GM18505 (cell line): ENCODE results near the gene SLC25A34.
"Not testable (repeated sequence)": the region's sequence is repeated elsewhere in the genome, so short reads cannot be mapped to it uniquely, and the experiment has no call there.

Source experiments
- ATAC-seq: cut with Tn5 transposase; IDR thresholded peaks from one replicate; pipeline ENCODE4 v1.9.1; 2021; ENCODE audit not compliant: unreplicated experiment
- POLR2A ChIP-seq: IDR thresholded peaks from 4 replicates; pipeline ENCODE4 v1.6.1; 2011; ENCODE audit warnings: borderline replicate concordance; ENCODE audit not compliant: insufficient read depth, insufficient read length; ENCODE audit errors: extremely low read depth

SLC25A34 gene

DNA sequence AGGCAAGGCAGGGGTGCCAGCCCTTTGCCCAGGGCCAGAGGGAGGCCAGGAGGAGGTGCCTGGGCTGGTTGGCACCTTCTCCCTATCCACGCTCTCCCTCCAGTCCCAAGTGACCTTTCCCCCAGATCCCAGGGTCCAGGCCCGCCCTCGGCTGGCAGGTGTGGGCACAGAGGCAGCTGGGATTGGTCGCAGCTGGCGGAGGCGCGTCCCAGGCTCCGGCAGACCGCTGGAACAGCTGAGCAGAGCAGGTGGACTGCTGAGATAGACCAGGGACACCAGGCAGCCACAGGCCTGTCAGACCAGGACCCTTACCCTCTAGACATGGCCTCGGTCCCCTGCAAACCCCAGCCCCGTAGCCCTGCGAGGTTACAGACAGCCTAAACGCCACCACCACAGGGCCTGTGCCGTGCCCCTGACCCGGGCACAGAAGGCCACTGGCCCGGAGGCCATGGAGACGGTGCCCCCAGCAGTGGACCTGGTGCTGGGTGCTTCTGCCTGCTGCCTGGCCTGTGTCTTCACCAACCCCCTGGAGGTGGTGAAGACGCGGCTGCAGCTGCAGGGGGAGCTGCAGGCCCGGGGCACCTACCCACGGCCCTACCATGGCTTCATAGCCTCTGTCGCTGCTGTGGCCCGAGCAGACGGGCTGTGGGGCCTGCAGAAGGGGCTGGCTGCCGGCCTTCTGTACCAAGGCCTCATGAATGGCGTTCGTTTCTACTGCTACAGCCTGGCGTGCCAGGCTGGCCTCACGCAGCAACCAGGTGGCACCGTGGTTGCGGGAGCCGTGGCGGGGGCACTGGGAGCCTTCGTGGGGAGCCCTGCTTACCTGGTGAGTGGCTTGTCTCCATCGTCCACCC is at the start of gene SLC25A34:
TSS of gene SLC25A34 (plus strand) at position 221 of the 854 bp plus-strand sequence. CDS start at position 449, 228 bp downstream.
- TF ChIP-seq POLR2A: no peak
- no peak for ATAC-seq

DNA sequence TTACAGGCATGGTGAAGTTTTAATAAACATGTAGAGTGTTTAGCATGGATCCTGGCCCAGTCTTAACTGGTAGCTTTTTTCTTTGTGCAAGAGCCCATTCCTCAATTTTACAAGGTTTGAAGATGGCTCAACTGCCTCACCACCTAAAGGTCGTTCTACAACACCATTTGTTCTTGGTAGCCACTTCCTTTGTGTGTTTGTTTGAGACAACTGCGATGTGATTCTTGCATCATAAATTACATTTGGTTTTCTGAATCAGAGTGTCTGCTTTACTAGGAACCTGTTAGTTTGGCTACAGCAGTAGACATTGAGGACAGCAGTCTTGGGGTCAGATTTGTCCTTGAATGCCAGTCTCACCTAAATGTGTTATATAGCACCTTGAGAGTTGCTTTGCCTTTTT is 48.6 kb upstream of the SLC25A34 start:
- TF ChIP-seq POLR2A: no peak
- ATAC-seq: no peak

- no peak for ATAC-seq
- TF ChIP-seq POLR2A: no peak
Measured at GRCh38 chr1:15690317-15690716, 45.7 kb upstream of the SLC25A34 start.

DNA sequence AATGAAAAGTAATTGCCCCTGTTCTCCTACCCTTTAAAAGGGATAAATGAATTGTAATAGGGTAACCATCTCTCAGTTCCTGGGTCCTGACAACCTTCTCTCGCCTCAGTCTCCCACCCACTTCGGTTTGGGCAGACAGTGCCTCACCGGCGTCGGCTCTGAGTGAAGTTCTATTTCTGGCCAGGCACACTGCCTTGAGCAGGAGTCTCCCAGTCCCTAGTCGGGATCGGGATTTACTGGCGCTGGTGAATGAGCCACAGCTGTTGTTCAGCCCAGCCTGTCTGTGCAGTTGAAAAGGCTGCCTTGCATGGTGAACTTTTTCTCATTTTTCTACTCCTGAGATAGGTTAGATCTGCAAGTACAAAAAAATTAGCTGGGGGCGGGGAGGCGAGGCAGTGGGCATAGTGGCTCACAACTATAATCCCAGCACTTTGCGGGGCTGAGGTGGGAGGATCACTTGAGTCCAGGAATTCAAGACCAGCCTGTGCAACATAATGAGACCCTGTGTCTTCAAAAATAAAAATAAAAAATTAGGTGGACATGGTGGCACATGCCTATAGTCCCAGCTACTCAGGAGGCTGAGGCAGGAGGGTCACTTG is 44.5 kb upstream of the SLC25A34 start:
- no peak for ATAC-seq
- no peak for TF ChIP-seq POLR2A

DNA sequence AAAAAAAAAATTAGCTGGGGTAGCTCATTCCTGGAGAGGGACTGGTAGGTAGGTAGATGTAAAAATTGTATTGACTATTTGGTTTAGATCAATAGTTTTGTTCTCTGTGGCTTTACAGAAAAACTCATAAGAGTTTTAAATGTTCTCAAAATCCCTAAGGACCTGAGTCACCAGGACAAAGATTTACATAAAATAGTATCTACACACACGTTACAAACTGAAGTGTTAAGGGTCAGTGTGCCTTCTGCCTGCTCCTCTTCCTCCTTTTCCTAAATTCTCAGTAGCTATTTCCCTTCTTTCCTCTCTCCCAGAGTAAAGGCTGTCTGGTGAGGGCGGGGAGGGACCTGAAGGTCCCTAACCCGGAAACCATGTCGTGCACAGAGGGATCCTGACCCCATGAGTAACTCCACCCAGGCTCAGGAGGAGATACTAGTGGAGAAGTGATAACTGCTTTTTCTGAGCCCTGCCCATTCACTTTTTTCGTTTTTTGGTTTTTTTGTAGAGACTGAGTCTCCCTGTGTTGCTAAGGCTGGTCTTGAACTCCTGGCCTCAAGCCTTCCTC is 43.9 kb upstream of the SLC25A34 start:
- TF ChIP-seq POLR2A: no peak
- ATAC-seq: no peak

DNA sequence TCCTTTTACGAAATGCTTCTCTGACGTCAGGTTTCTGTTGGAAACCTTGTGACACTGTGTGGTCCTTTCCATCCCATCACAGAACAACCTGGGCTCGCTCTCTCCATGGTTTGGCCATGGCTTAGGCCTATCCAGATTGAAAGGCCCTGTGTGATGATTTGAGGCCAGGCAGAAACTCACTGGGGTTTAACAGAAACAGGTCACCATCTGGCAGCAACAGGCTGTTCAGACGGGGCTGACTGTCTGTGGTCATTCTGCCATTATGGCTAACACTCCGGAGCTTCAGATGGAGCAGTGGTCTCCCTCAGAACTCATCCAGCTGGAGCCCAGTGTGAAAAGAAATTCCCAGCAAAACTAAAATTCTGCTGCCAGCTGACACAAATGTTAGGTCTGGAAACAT is 42.7 kb upstream of the SLC25A34 start:
- ATAC-seq: no peak

DNA sequence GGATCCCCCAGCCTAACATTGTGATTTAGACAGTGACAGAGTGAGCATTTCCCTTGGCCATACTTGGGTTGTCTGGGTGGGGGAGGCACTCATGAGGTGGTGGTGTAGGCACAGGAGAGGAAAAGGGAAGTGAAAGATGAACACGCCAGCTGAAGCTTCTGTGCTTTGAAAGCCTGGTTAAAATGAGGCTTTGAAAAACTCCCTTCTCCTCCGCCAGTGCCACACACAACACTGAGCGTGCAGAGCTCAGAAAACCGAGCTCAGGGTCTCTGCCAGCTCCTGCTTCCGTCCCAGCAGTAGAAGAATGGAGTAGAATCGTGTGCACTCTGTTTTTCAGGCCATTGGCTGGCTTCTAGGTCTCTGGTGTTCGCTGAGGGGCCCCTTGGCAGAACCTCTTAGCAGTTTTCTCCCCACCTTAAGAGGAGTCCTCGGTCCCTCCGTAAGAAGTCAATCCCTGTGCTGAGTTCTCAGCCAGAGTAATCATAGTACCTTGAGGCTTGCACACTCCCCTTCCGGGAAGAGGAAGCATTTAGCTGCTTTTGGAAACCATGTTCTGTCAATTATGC is 39.0 kb upstream of the SLC25A34 start:
- TF ChIP-seq POLR2A: peak; percentile 69
- peak; percentile 86 for ATAC-seq

More for the DNA sequence above, 42.7 kb upstream of the SLC25A34 start:
- TF ChIP-seq POLR2A: no peak

DNA sequence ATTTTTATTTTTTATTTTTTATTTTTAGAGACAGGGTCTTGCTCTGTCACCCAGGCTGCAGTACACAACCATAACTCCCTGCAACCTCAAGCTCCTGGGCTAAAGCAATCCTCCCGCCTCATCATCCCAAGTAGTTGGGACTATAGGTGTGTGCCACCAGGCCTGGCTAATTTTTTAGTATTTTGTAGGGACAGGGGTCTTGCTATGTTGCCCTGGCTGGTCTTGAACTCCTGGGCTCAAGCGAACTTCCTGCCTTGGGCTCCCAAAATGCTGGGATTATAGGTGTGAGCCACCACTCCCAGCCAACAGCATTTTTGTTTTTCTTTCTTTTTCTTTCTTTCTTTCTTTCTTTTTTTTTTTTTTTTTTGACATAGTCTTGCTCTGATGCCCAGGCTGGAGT is 37.9 kb upstream of the SLC25A34 start:
- TF ChIP-seq POLR2A: no peak
- ATAC-seq: no peak

- not testable (repeated sequence) for ATAC-seq
Measured at GRCh38 chr1:15699321-15699720, 36.7 kb upstream of the SLC25A34 start.

DNA sequence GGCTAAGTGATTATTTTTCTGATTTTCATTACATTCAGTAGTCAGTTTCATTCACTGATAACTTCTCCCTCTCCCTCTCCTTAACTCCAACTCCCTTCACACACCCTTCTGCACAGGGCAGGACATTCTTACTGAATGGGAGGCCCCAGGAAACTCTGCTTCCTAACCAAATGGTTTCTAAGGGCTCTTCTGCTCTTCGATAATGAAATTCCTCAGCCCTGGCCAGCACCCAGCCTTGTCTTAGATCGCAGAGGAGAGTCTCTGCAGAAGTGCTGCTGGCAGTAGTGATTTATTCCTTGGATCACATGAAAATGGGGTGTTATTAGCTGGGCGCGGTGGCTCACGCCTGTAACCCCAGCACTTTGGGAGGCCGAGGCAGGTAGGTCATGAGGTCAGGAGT is 35.5 kb upstream of the SLC25A34 start:
- ATAC-seq: no peak
- TF ChIP-seq POLR2A: no peak

DNA sequence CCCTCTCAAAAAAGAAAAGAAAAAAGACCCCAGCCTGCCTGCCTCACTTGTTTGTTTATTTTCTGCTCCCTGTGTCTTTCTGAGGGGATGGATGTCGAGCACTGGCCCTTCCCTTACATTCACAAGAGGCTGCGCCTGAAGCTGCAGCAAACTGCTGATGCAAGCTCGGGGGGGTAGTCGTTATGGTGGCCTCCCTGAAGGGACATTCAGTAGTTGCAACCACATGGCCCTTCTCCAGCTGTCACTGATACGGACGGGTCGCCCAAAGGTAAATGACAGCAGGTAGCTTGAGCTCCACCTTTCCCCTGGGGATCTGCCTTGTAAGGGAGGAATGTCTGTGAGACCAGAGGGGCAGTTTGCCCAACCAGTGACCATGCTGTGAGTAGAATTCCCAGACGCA is 34.3 kb upstream of the SLC25A34 start:
- no peak for TF ChIP-seq POLR2A
- ATAC-seq: no peak

- ATAC-seq: no peak
- TF ChIP-seq POLR2A: no peak
Measured at GRCh38 chr1:15702722-15703550, 33.1 kb upstream of the SLC25A34 start.

GRCh38 chr1:15703562-15703961 is 32.5 kb upstream of the SLC25A34 start:
- no peak for TF ChIP-seq POLR2A
- no peak for ATAC-seq
